MV-4-11 (cell line): Measurements from ENCODE around the gene PLA2G6.

Experiments
- DNase-seq: peaks from one replicate; lab custom pipeline; 2025; lab: John Stamatoyannopoulos, UW

The PLA2G6 gene

DNA sequence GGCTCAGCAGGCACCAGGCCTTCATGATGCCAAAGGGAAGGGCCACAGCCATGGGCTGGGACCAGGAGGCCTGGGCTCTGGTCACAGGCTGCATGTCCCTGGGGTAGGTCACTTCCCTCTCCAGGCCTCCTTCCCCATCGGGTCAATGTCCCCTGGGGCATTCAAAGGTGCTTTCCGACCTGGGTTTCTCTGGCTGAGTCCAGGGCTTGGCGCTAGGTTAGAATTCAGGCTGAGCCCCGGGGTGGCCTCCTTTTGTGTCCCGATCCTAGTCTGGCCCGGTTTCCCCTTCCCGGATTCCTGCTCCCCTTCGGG, 32.3 kb upstream of the PLA2G6 start:
- no peak for DNase-seq

DNA sequence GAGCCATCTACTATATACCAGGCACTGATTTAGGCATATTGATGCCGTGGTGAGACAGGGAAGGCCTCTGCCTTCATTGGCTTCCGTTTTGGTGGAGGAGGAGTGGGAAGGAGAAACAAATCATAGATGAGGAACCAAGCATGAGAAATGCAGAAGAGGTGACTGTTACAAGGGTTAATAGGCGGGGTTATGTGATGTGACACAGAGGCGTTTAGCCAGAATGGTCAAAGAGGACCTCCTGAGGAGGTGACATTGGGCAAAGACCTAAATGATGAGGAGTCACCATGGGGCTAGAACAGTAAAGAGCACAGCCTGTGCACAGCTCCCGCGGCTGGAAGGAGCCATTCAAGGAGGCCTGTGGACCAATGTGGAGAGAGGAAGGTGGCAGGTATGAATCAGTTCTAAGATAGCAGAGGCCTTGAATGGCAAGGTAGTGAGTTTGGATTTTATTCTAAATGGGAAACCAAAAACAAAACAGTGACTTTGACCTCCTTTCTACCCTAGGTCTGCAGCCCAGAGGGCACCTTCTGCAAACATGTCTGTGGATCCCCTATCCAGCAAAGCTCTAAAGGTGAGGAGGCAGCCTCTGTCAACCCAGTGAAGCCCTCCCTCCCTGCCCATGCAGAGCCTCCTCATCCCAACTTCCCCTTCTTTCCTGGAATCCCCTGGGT, 31.8 kb upstream of the PLA2G6 start:
- DNase-seq: peak; percentile 83

DNA sequence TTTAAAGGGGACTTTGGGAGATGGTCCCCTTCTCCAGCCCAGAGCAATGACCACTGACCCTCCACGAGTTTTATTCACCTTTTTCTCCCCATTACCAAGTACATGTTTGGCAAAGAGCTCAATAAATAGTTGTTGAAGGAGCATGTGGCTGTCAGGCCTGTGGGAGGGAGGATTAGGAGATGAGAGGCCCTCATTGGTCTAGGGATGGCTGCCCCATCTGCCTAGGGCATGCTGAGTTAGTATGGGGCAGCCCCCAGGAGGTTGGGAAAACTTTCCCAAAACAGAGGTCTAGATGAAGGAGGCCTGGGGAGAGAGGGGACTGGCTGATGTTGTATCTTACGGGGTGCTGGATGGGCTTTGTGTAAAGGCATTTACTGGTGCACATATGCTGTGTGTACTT, 30.8 kb upstream of the PLA2G6 start:
- no peak for DNase-seq

GRCh38 chr22:38211556-38211955, 29.9 kb upstream of the PLA2G6 start:
- no peak for DNase-seq

- DNase-seq: peak; percentile 17
Measured at GRCh38 chr22:38208551-38208968, 26.9 kb upstream of the PLA2G6 start.

GRCh38 chr22:38207898-38208432, 26.3 kb upstream of the PLA2G6 start:
- DNase-seq: no peak

DNA sequence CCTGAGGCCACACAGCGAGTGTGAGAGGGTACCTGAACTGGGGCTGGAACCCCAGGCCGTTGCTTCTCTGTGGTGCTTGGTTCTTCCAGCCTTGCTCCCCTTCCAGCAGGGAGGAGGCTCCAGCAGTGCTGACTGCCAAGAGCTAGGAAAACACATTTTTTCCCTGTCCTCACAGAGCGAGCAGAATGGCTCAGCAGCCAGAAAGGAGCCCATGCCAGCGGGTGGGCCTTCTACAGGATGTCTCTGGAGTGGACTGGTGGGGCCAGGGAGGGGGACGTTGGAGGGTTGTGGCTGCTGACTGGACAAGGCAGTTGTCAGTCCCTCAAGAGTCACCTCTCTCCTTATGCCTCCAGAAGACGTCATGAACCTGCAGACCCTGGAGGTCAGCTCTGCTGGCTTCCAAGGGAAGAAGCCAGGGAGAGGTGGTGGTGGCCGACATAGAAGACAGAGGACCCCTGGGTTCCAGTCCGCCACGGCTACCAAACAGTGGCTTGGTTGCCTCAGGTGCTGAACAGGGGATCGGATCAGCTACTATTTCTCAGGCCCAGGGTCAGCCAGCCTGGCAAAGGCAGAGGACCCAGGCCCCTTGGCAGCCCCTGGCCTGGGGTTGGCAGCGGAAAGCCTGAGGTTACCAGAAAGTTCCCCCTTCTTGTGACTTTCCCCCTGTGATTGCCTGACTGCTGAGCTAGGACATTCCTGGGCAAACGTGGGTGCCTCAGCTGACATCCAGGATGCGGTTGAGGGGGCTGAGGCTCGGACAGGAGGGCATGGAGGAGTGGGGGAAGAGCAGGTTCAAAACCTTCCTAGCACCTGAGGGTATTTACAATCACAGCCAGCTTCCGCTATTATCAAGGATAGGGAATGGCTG, 23.9 kb upstream of the PLA2G6 start:
- no peak for DNase-seq

DNA sequence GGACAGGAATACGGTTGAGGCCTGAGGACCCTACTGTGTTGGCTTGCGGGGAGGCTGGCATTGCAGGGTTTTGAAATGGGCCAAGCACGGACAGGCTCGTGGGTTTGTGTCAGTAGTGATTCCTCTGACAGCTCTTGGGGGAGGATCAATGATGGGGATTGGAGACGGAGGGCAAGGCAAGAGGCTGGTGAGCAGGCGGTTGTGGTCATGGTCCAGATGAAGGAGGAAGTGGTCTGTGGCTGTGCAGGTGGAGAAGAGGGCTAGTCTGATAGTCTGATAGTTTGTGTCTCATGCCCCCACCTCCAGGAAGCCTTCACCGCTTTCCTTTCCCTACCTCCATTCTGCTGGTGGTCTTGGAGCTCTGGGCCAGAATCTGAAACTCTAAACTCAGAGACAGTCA, 23.2 kb upstream of the PLA2G6 start:
- DNase-seq: peak; percentile 79

DNA sequence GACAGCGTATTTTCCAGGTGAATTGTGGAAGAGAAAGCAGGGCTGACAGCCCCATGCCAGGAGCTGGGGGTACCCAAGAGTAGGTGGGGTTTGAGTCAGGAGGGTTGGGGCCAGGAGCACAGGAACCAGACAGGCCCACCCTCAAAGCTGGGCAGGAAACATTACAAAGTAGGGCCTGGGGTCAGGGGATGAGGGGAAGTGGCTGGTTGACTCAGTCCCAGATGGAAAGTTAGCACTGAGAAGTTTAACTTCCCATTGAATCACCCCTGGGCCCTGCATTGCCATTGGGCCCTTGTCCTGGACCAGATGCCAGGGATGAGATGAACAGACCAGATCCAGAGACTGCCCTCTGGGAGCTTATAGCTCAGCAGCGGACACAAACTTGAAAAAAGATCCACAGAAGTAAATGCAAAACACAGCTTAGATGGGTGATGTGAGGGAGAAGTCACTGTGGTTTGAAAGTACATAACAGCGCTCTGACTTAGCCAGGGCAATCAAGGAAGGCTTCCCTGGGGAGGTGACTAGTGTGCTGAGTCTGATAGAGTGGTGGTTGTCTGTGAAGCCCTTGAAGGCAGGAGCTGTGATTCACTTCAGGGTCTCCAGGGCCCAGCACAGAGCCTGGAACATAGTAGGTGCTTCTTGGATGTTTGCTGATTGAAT, 22.4 kb upstream of the PLA2G6 start:
- DNase-seq: peak; percentile 49

GRCh38 chr22:38203090-38203810, 21.6 kb upstream of the PLA2G6 start:
- no peak for DNase-seq

- peak; percentile 21 for DNase-seq
Measured at GRCh38 chr22:38202437-38203089, 20.9 kb upstream of the PLA2G6 start.

DNA sequence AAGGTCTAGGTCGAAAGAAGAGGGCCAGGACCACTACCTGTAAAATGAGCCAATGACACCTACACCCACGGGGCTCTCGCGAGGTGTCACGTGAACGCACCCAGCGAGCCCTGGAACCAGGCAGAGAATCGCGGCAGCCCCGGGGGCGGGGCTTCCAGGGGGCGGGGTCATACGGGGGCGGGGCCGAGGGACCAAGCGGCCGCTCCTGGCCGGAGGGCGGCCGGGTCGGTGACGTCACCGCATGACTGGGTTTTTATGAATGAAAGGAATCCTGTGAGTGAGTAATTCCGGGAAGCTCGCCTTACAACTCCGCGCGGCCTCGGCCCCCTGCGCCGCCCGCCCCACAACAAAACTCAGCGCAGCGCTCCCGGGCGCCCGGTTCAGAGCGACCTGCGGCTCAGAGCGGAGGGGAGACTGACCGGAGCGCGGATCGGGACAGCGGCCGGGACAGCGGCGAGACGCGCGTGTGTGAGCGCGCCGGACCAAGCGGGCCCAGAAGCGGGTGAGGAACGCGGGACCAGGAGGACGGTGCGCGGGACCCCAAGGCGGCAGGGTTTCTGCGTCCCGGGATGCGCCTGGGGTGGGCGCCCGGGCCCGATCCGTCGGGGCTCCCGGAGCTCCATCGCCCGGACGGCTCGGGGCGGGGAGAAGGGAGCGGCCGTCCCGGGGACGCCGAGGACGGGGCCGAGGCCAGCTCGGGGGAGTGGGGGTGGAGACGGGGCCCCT, 20.2 kb upstream of the PLA2G6 start, which contains the start of gene MAFF:
MAFF (plus strand) TSS at position 284 of the 726 bp plus-strand sequence. CDS start 11,860 bp downstream, outside the sequence.
- DNase-seq: peak; percentile 91

GRCh38 chr22:38201371-38201710, 19.7 kb upstream of the PLA2G6 start:
- DNase-seq: no peak

- no peak for DNase-seq
Measured at GRCh38 chr22:38199826-38200559, 18.4 kb upstream of the PLA2G6 start.

DNA sequence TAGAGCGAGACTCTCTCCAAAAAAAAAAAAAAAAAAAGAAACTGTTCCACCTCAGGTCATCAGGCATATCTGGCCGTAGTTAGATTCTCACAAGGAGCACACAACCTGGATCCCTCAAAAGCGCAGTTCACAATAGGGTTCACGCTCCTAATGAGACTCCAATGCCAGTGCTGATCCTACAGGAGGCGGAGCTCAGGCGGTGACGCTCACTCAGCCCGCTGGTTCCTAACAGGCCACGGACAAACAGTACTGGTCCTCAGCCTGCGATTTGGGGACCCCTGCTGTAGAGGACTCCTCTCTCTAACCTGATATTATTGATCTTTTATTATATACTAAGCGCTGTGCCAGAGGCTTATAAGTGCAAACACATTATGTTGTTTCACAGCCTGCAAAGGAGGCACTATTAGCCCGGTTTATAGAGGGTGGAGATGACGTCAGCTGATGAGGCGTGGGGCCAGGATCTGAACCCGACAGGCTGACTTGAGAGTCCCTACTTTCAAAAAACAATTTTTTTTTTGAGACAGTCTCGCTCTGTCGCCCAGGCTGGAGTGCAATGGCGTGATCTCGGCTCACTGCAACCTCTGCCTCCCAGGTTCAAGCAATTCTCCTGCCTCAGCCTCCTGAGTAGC, 15.3 kb upstream of the PLA2G6 start:
- DNase-seq: no peak

GRCh38 chr22:38193580-38193979, 11.9 kb upstream of the PLA2G6 start:
- peak; percentile 91 for DNase-seq

DNA sequence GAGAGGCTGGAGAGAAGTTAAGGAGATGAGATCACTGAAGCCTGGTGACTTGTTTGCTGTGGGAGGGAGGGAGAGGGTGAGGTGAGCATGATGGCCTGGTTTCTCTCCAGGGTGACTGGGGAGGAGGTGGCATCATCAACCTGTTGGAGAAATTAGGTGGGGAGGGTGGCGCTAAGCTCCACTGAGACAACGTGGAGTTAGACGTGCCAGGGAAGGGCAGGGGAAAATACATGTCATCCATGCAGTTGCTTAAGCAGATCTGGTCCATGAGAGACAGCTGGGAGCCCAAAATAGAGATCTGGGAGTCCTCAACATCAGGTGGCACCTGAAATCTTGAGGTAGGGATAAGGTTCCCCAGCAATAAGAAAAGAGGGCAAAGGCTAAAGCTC, 10.8 kb upstream of the PLA2G6 start:
- DNase-seq: no peak

DNA sequence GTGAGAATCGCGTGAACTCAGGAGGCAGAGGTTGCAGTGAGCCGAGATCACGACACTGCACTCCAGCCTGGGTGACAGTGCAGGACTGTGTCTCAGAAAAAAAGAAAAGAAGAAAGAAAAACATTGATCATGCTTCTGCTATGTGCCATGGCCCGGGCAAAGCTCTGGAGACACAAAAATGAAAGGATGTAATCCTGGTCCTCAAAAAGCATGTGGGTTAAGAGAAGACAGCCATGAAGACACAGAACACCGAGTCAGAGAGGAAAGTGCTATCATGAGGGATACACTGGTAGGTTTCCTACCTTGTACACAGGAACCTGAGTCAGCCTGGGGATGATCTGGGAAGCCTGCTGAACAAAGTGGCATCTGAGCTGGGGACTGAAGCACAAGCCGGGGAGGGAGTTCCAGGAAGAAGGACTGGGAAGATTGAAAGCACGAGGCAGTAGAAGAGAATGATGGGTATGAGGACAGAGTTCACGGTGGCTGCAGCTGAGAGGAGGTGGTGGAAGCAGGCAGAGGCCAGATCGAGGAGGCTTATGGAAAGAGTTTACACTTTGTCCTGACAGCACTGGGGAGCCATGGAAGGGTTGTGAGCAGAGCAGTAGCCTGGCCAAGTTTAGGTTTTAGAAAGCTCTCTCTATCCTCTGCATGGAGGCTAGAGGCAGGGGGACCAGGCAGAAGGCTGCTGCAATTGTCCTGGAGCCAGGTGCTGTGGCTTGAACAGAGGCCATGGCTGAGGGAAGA, 10.3 kb upstream of the PLA2G6 start:
- no peak for DNase-seq

GRCh38 chr22:38191055-38191454, 9.4 kb upstream of the PLA2G6 start:
- DNase-seq: no peak
